Ishikawa (cell line): ENCODE data around the gene PHF2.

ENCODE experiments used
- CEBPB ChIP-seq: IDR thresholded peaks from 2 replicates; pipeline ENCODE4 v1.6.1; 2012
- CREB1 ChIP-seq: IDR thresholded peaks from 2 replicates; pipeline ENCODE4 v1.6.1; 2012; ENCODE audit warnings: low read depth
- EGR1 ChIP-seq: IDR thresholded peaks from 2 replicates; pipeline ENCODE4 v1.6.1; 2012
- EP300 ChIP-seq: IDR thresholded peaks from 2 replicates; pipeline ENCODE4 v1.6.1; 2012; ENCODE audit warnings: borderline replicate concordance
- FOXM1 ChIP-seq: IDR thresholded peaks from 2 replicates; pipeline ENCODE4 v1.6.1; 2012; ENCODE audit warnings: low read depth, borderline replicate concordance
- MAX ChIP-seq: IDR thresholded peaks from 2 replicates; pipeline ENCODE4 v1.6.1; 2012
- NFIC ChIP-seq: IDR thresholded peaks from 2 replicates; pipeline ENCODE4 v1.6.1; 2012
- RAD21 ChIP-seq: IDR thresholded peaks from 2 replicates; pipeline ENCODE4 v1.6.1; 2012; ENCODE audit warnings: low read depth
- REST ChIP-seq: IDR thresholded peaks from 2 replicates; pipeline ENCODE4 v1.6.1; 2012; ENCODE audit warnings: low read depth, mild to moderate bottlenecking
- TAF1 ChIP-seq: IDR thresholded peaks from 2 replicates; pipeline ENCODE4 v1.6.1; 2012; ENCODE audit warnings: low read depth, mild to moderate bottlenecking
- TCF12 ChIP-seq: IDR thresholded peaks from 2 replicates; pipeline ENCODE4 v1.6.1; 2012; ENCODE audit warnings: low read depth
- TEAD4 ChIP-seq: IDR thresholded peaks from 2 replicates; pipeline ENCODE4 v1.6.1; 2012
- USF1 ChIP-seq: IDR thresholded peaks from 2 replicates; pipeline ENCODE4 v1.6.1; 2012
- YY1 ChIP-seq: IDR thresholded peaks from 2 replicates; pipeline ENCODE4 v1.6.1; 2012; ENCODE audit warnings: low read depth
- ZBTB7A ChIP-seq: IDR thresholded peaks from 2 replicates; pipeline ENCODE4 v1.6.1; 2012; ENCODE audit warnings: low read depth

Gene PHF2

GRCh38 chr9:93681269-93682154, 105.1 kb downstream of the PHF2 start:
- TF ChIP-seq EGR1 = no peak
- TF ChIP-seq NFIC = no peak
- TF ChIP-seq YY1 = no peak
- no peak for TF ChIP-seq RAD21
- TF ChIP-seq FOXM1 = no peak
- TF ChIP-seq CEBPB = no peak
- no peak for TF ChIP-seq MAX
- no peak for TF ChIP-seq TEAD4
- no peak for TF ChIP-seq ZBTB7A
- no peak for TF ChIP-seq EP300
- TF ChIP-seq REST = no peak
- TF ChIP-seq USF1 = no peak
- TF ChIP-seq TAF1 = no peak
- TF ChIP-seq TCF12 = no peak
- TF ChIP-seq CREB1 = no peak

GRCh38 chr9:93682155-93682968, 106.0 kb downstream of the PHF2 start:
- TF ChIP-seq TCF12 (no peak), ZBTB7A (no peak), EGR1 (no peak), RAD21 (peak; percentile 91), TEAD4 (no peak), REST (no peak), MAX (no peak)

GRCh38 chr9:93683331-93684134, 107.1 kb downstream of the PHF2 start:
- TF ChIP-seq TEAD4 = no peak
- TF ChIP-seq NFIC = no peak
- TF ChIP-seq REST = no peak
- no peak for TF ChIP-seq TAF1
- TF ChIP-seq USF1 = no peak
